HL-60 (cell line): ENCODE measurements around the gene RABGAP1L.
"Not testable (repeated sequence)": the region's sequence is repeated elsewhere in the genome, so short reads cannot be mapped to it uniquely, and the experiment has no call there.

Experiments
- DNase-seq, 2 experiments: peaks; one replicate each; pipeline ENCODE4 v3.0.0-alpha.2; 2010 to 2020; ENCODE audit warnings: low read depth in 1 of 2, low spot score in 1 of 2
- H3K27ac ChIP-seq: fragments of 250-450 bp; sonication (Bioruptor Pico); replicated peaks from 2 replicates; pipeline ENCODE4 v1.5.1; 2020; ENCODE audit warnings: mild to moderate bottlenecking, moderate library complexity
- H3K27me3 ChIP-seq: fragments of 250-450 bp; sonication (Bioruptor Pico); 2 replicates; pipeline ENCODE4 v1.5.1; 2021; ENCODE audit warnings: mild to moderate bottlenecking, moderate library complexity; ENCODE audit not compliant: insufficient read depth, poor library complexity, severe bottlenecking
- H3K4me3 ChIP-seq: replicated peaks from 2 replicates; pipeline ENCODE4 v1.5.1; 2011; ENCODE audit warnings: mild to moderate bottlenecking, control low read depth, low read length; ENCODE audit not compliant: insufficient read depth
- CTCF ChIP-seq: IDR thresholded peaks from one replicate; pipeline ENCODE4 v1.5.1; 2011; ENCODE audit warnings: low read length, control low read depth, inconsistent platforms; ENCODE audit not compliant: insufficient read depth
- GABPA ChIP-seq: IDR thresholded peaks from 2 replicates; pipeline ENCODE4 v1.6.1; 2012; ENCODE audit warnings: low read depth
- POLR2AphosphoS5 ChIP-seq: IDR thresholded peaks from 2 replicates; pipeline ENCODE4 v1.6.1; 2012; ENCODE audit warnings: low read depth
- REST ChIP-seq: IDR thresholded peaks from 2 replicates; pipeline ENCODE4 v1.6.1; 2012; ENCODE audit warnings: low read depth; ENCODE audit not compliant: insufficient replicate concordance
- SPI1 ChIP-seq: IDR thresholded peaks from 2 replicates; pipeline ENCODE4 v1.6.1; 2012; ENCODE audit warnings: low read depth, mild to moderate bottlenecking, borderline replicate concordance

RABGAP1L gene

GRCh38 chr1:174408146-174408545 lies 248.8 kb downstream of the RABGAP1L start:
- DNase-seq = no peak
- no peak overlapping the region for H3K27ac ChIP-seq
- no peak overlapping the region for H3K4me3 ChIP-seq
- no peak for TF ChIP-seq POLR2AphosphoS5
- TF ChIP-seq GABPA = no peak
- TF ChIP-seq REST = no peak
- no peak for TF ChIP-seq CTCF
- no peak for TF ChIP-seq SPI1
- H3K27me3 ChIP-seq = no peaks in the 10 kb centered on the region

GRCh38 chr1:174409801-174410200 lies 250.5 kb downstream of the RABGAP1L start:
- not testable (repeated sequence) for H3K27me3 ChIP-seq, H3K4me3 ChIP-seq, DNase-seq, H3K27ac ChIP-seq

GRCh38 chr1:174413632-174414031 lies 254.3 kb downstream of the RABGAP1L start:
- no peak for DNase-seq
- Histone ChIP-seq H3K4me3 (no peak overlapping the region), H3K27ac (no peak overlapping the region), H3K27me3 (no peaks in the 10 kb centered on the region)
- no peak for TF ChIP-seq CTCF
- TF ChIP-seq POLR2AphosphoS5 = no peak
- no peak for TF ChIP-seq SPI1
- TF ChIP-seq GABPA = no peak
- TF ChIP-seq REST = no peak

- TF ChIP-seq CTCF (no peak), REST (no peak), POLR2AphosphoS5 (no peak), SPI1 (no peak), GABPA (no peak)
- Histone ChIP-seq H3K27ac (no peak overlapping the region), H3K4me3 (no peak overlapping the region), H3K27me3 (no peaks in the 10 kb centered on the region)
- DNase-seq = no peak
Measured at GRCh38 chr1:174414203-174414602, 254.9 kb downstream of the RABGAP1L start.
